Osteoblast (primary cell): Measurements from ENCODE around the gene RARB. TPM values are rescaled to one million over a fixed set of nuclear protein-coding genes. Genes with fewer than 3 reads are reported as not detected.
A peak's percentile ranks its signal among the peaks of the same experiment; 100 is the strongest.

Experiments
- DNase-seq: peaks from one replicate; pipeline ENCODE4 v3.0.0; 2011; ENCODE audit warnings: low spot score, mixed read lengths; ENCODE audit not compliant: insufficient read length; ENCODE audit errors: missing footprints
- H2AFZ ChIP-seq: 2 replicates; pipeline ENCODE4 v1.6.0; 2011; ENCODE audit warnings: mild to moderate bottlenecking, low read length
- H3K27ac ChIP-seq: 2 replicates; pipeline ENCODE4 v1.5.1; 2011; ENCODE audit warnings: mild to moderate bottlenecking, low read depth, low read length, moderate library complexity
- H3K27me3 ChIP-seq: 2 replicates; pipeline ENCODE4 v1.6.0; 2012; ENCODE audit warnings: mild to moderate bottlenecking, control low read depth, inconsistent platforms, low read length, moderate library complexity; ENCODE audit not compliant: insufficient read depth
- H3K36me3 ChIP-seq: 2 replicates; pipeline ENCODE4 v1.5.1; 2011; ENCODE audit warnings: mild to moderate bottlenecking, low read length, control low read depth, moderate library complexity; ENCODE audit not compliant: insufficient read depth
- H3K4me1 ChIP-seq: 2 replicates; pipeline ENCODE4 v1.5.1; 2011; ENCODE audit warnings: mild to moderate bottlenecking, low read length, control low read depth, moderate library complexity; ENCODE audit not compliant: insufficient read depth
- H3K4me2 ChIP-seq: 2 replicates; pipeline ENCODE4 v1.6.0; 2011; ENCODE audit warnings: mild to moderate bottlenecking, low read length; ENCODE audit not compliant: insufficient read depth
- H3K4me3 ChIP-seq: fragments of 200-600 bp; sonication (generic); 3 replicates; pipeline ENCODE4 v1.5.1; 2012; ENCODE audit warnings: mild to moderate bottlenecking, low read length, inconsistent platforms; ENCODE audit not compliant: insufficient read depth
- H3K79me2 ChIP-seq: 2 replicates; pipeline ENCODE4 v1.6.0; 2012; ENCODE audit warnings: mild to moderate bottlenecking, low read length, control low read depth, inconsistent platforms; ENCODE audit not compliant: insufficient read depth
- H3K9me3 ChIP-seq: 2 replicates; pipeline ENCODE4 v1.5.1; 2011; ENCODE audit warnings: low read depth, low read length, control low read depth
- H4K20me1 ChIP-seq: 2 replicates; pipeline ENCODE4 v1.6.0; 2012; ENCODE audit warnings: mild to moderate bottlenecking, low read length, control low read depth; ENCODE audit not compliant: insufficient read depth
- CTCF ChIP-seq: IDR thresholded peaks from 2 replicates; pipeline ENCODE4 v1.5.1; 2011; ENCODE audit warnings: mild to moderate bottlenecking, low read depth, low read length, moderate library complexity; ENCODE audit errors: extremely low read depth
- total RNA-seq: library from RNA; depleted of rRNA; stranded (reverse); fragments of >200 nt; gene quantifications from 2 replicates; pipeline ENCODE4 v1.2.3, GENCODE V29; 2012

RARB gene
- total RNA-seq, 1 donor: 7.6 TPM

GRCh38 chr3:25430935-25431770 lies 3.1 kb downstream of the RARB start:
- Histone ChIP-seq H3K4me2 (peak overlapping the region; percentile 94), H3K79me2 (peaks cover 61% of the 10 kb centered on the region), H3K9me3 (no peaks in the 10 kb centered on the region), H3K4me1 (peaks cover 33% of the 10 kb centered on the region), H4K20me1 (no peaks in the 10 kb centered on the region), H3K27me3 (no peaks in the 10 kb centered on the region), H3K27ac (peak overlapping the region; percentile 97), H2AFZ (peak overlapping the region; percentile 23), H3K4me3 (peak overlapping the region; percentile 84), H3K36me3 (no peaks in the 10 kb centered on the region)
- DNase-seq: no peak
- no peak for TF ChIP-seq CTCF

GRCh38 chr3:25432176-25432720 lies 4.2 kb downstream of the RARB start:
- H3K27ac ChIP-seq: peak overlapping the region; percentile 97

GRCh38 chr3:25433106-25433505 lies 5.0 kb downstream of the RARB start:
- no peaks in the 10 kb centered on the region for H4K20me1 ChIP-seq
- peak overlapping the region; percentile 97 for H3K27ac ChIP-seq
- H3K36me3 ChIP-seq: no peaks in the 10 kb centered on the region
- H3K79me2 ChIP-seq: peaks cover 77% of the 10 kb centered on the region
- no peak overlapping the region for H3K4me3 ChIP-seq
- H3K9me3 ChIP-seq: no peaks in the 10 kb centered on the region
- peaks cover 21% of the 10 kb centered on the region for H3K4me1 ChIP-seq
- no peak for TF ChIP-seq CTCF
- H3K27me3 ChIP-seq: no peaks in the 10 kb centered on the region
- peak overlapping the region; percentile 94 for H3K4me2 ChIP-seq
- no peak for DNase-seq
- H2AFZ ChIP-seq: no peak overlapping the region

More at GRCh38 chr3:25432176-25432720, 4.2 kb downstream of the RARB start:
- Histone ChIP-seq H3K4me3 (peak overlapping the region; percentile 84), H2AFZ (no peak overlapping the region), H3K36me3 (no peaks in the 10 kb centered on the region), H4K20me1 (no peaks in the 10 kb centered on the region), H3K27me3 (no peaks in the 10 kb centered on the region), H3K9me3 (no peaks in the 10 kb centered on the region), H3K4me2 (peak overlapping the region; percentile 94), H3K79me2 (peaks cover 69% of the 10 kb centered on the region), H3K4me1 (peaks cover 22% of the 10 kb centered on the region)
- no peak for TF ChIP-seq CTCF
- DNase-seq: no peak

GRCh38 chr3:25433868-25434267 lies 5.8 kb downstream of the RARB start:
- H3K4me3 ChIP-seq: no peak overlapping the region
- H3K79me2 ChIP-seq: peaks cover 77% of the 10 kb centered on the region
- peak; percentile 57 for DNase-seq
- no peaks in the 10 kb centered on the region for H4K20me1 ChIP-seq
- no peaks in the 10 kb centered on the region for H3K9me3 ChIP-seq
- H3K4me2 ChIP-seq: peak overlapping the region; percentile 94
- peaks cover 23% of the 10 kb centered on the region for H3K4me1 ChIP-seq
- no peak overlapping the region for H2AFZ ChIP-seq
- peak overlapping the region; percentile 3 for H3K27ac ChIP-seq
- no peak for TF ChIP-seq CTCF
- H3K36me3 ChIP-seq: no peaks in the 10 kb centered on the region
- no peaks in the 10 kb centered on the region for H3K27me3 ChIP-seq
